HEK293 (cell line): ENCODE data around the gene LRRC46.

Experiments
- EGR2 ChIP-seq: fragments of 450-650 bp; formaldehyde crosslinking; IDR thresholded peaks from 2 replicates; pipeline ENCODE4 v1.5.1; 2016; ENCODE audit warnings: low read depth, missing biosample characterization, missing genetic modification characterization
- GLI2 ChIP-seq: fragments of 450-650 bp; formaldehyde crosslinking; IDR thresholded peaks from 2 replicates; pipeline ENCODE4; 2017; ENCODE audit warnings: missing biosample characterization, missing genetic modification characterization, low read depth, borderline replicate concordance
- MYNN ChIP-seq: fragments of 450-650 bp; formaldehyde crosslinking; IDR thresholded peaks from 2 replicates; pipeline ENCODE4 v1.5.1; 2016; ENCODE audit warnings: missing biosample characterization, missing genetic modification characterization, borderline replicate concordance
- PRDM1 ChIP-seq: fragments of 450-650 bp; formaldehyde crosslinking; IDR thresholded peaks from 2 replicates; pipeline ENCODE4; 2016; ENCODE audit warnings: missing biosample characterization, missing genetic modification characterization
- SP2 ChIP-seq: fragments of 450-650 bp; formaldehyde crosslinking; IDR thresholded peaks from 2 replicates; pipeline ENCODE4 v1.5.1; 2016; ENCODE audit warnings: missing biosample characterization, missing genetic modification characterization
- ZBTB20 ChIP-seq: fragments of 450-650 bp; formaldehyde crosslinking; IDR thresholded peaks from 2 replicates; pipeline ENCODE4 v1.5.1; 2016; ENCODE audit warnings: missing biosample characterization, missing genetic modification characterization
- ZNF16 ChIP-seq: fragments of 450-650 bp; formaldehyde crosslinking; IDR thresholded peaks from 2 replicates; pipeline ENCODE4 v1.5.1; 2016; ENCODE audit warnings: low read depth, missing biosample characterization, missing genetic modification characterization
- ZNF23 ChIP-seq: fragments of 450-650 bp; formaldehyde crosslinking; IDR thresholded peaks from 2 replicates; pipeline ENCODE4 v1.5.1; 2016; ENCODE audit warnings: missing biosample characterization, missing genetic modification characterization, borderline replicate concordance
- ZNF239 ChIP-seq: fragments of 450-650 bp; formaldehyde crosslinking; IDR thresholded peaks from 2 replicates; pipeline ENCODE4 v1.5.1; 2016; ENCODE audit warnings: missing biosample characterization, missing genetic modification characterization
- ZNF341 ChIP-seq: fragments of 450-650 bp; formaldehyde crosslinking; IDR thresholded peaks from 2 replicates; pipeline ENCODE4; 2016; ENCODE audit warnings: low read depth, missing biosample characterization, missing genetic modification characterization
- ZNF433 ChIP-seq: fragments of 450-650 bp; formaldehyde crosslinking; IDR thresholded peaks from 2 replicates; pipeline ENCODE4 v1.5.1; 2016; ENCODE audit warnings: missing biosample characterization, missing genetic modification characterization, low read depth
- ZNF677 ChIP-seq: fragments of 450-650 bp; IDR thresholded peaks from 2 replicates; pipeline ENCODE4 v1.5.0; 2018; ENCODE audit warnings: missing biosample characterization, mild to moderate bottlenecking, missing genetic modification characterization, moderate library complexity
- ZNF76 ChIP-seq: fragments of 450-650 bp; formaldehyde crosslinking; IDR thresholded peaks from 2 replicates; pipeline ENCODE4; 2016; ENCODE audit warnings: low read depth, missing biosample characterization, missing genetic modification characterization, borderline replicate concordance
- ZNF768 ChIP-seq: fragments of 450-650 bp; formaldehyde crosslinking; IDR thresholded peaks from 2 replicates; pipeline ENCODE4 v1.5.1; 2018; ENCODE audit warnings: missing biosample characterization, mild to moderate bottlenecking, missing genetic modification characterization
- TF ChIP-seq, protein P1 (sequence below): fragments of 450-650 bp; formaldehyde crosslinking; IDR thresholded peaks from 2 replicates; pipeline ENCODE4 v1.5.0; 2017; ENCODE audit warnings: missing biosample characterization, missing genetic modification characterization, borderline replicate concordance
- TF ChIP-seq, protein P2 (sequence below): fragments of 450-650 bp; formaldehyde crosslinking; IDR thresholded peaks from 2 replicates; pipeline ENCODE4 v1.5.1; 2016; ENCODE audit warnings: missing biosample characterization, missing genetic modification characterization
- TF ChIP-seq, protein P3 (sequence below): fragments of 450-650 bp; formaldehyde crosslinking; IDR thresholded peaks from 2 replicates; pipeline ENCODE4 v1.5.1; 2017; ENCODE audit warnings: missing biosample characterization, missing genetic modification characterization
- TF ChIP-seq, protein P4 (sequence below): fragments of 450-650 bp; formaldehyde crosslinking; IDR thresholded peaks from 2 replicates; pipeline ENCODE4 v1.5.1; 2016; ENCODE audit warnings: missing biosample characterization, missing genetic modification characterization
- TF ChIP-seq, protein P5 (sequence below): fragments of 450-650 bp; formaldehyde crosslinking; IDR thresholded peaks from 2 replicates; pipeline ENCODE4 v1.5.1; 2016; ENCODE audit warnings: missing biosample characterization, missing genetic modification characterization, low read depth
- TF ChIP-seq, protein P6 (sequence below): fragments of 450-650 bp; formaldehyde crosslinking; IDR thresholded peaks from 2 replicates; pipeline ENCODE4 v1.5.1; 2016; ENCODE audit warnings: missing biosample characterization, missing genetic modification characterization
- TF ChIP-seq, protein P7 (sequence below): fragments of 450-650 bp; formaldehyde crosslinking; IDR thresholded peaks from 2 replicates; pipeline ENCODE4 v1.5.1; 2016; ENCODE audit warnings: missing biosample characterization, missing genetic modification characterization
- TF ChIP-seq, protein P8 (sequence below): fragments of 450-650 bp; formaldehyde crosslinking; IDR thresholded peaks from 2 replicates; pipeline ENCODE4 v1.5.1; 2017; ENCODE audit warnings: missing biosample characterization, mild to moderate bottlenecking, missing genetic modification characterization, moderate library complexity

Gene LRRC46

DNA sequence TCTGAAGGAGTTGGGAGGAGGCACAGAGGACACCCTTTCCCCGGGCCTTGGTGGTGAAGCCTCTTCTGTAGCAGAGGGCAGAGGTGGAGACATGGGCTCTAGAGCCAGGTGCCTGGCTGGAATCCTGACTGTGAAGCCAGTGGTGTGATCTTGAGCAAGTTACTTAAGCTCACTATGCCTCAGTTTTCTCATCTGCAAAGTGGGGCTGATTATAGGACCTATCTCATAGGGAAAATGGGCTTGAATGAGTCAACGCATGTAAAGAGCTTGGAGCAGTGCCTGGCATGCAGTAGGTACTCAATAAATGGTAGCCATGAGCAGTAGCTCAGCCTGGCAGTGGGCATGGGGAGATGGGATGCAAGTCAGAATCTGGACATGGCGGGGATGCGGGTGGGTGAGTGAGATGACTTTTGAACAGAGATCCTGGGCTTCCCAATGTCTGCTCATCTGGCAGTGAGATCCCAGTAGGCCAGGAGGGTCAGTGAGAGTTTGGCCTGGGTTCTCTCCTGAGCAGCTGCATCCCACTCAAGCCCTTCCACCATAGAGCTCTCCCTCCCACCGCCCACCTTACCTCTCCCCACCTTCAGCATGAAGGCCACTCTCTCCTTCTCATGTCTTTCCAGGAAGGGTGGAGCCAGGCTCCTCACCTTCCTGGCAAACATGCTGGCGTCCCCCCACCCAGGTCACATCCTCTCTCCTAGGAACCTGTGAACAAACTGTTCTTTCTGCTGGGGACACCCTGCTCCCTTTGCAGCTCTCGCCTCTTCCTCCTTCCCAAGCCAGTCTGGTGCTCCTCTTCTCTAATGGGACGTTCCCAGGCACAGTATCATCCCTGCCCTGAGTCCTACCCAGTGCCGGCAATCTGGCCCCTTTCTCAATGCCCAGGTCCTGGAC lies 51.5 kb downstream of the LRRC46 start (continued):
- TF ChIP-seq, protein P1, sequence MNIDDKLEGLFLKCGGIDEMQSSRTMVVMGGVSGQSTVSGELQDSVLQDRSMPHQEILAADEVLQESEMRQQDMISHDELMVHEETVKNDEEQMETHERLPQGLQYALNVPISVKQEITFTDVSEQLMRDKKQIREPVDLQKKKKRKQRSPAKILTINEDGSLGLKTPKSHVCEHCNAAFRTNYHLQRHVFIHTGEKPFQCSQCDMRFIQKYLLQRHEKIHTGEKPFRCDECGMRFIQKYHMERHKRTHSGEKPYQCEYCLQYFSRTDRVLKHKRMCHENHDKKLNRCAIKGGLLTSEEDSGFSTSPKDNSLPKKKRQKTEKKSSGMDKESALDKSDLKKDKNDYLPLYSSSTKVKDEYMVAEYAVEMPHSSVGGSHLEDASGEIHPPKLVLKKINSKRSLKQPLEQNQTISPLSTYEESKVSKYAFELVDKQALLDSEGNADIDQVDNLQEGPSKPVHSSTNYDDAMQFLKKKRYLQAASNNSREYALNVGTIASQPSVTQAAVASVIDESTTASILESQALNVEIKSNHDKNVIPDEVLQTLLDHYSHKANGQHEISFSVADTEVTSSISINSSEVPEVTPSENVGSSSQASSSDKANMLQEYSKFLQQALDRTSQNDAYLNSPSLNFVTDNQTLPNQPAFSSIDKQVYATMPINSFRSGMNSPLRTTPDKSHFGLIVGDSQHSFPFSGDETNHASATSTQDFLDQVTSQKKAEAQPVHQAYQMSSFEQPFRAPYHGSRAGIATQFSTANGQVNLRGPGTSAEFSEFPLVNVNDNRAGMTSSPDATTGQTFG (tag by site-specific recombination), result no peak
- TF ChIP-seq, protein P2, sequence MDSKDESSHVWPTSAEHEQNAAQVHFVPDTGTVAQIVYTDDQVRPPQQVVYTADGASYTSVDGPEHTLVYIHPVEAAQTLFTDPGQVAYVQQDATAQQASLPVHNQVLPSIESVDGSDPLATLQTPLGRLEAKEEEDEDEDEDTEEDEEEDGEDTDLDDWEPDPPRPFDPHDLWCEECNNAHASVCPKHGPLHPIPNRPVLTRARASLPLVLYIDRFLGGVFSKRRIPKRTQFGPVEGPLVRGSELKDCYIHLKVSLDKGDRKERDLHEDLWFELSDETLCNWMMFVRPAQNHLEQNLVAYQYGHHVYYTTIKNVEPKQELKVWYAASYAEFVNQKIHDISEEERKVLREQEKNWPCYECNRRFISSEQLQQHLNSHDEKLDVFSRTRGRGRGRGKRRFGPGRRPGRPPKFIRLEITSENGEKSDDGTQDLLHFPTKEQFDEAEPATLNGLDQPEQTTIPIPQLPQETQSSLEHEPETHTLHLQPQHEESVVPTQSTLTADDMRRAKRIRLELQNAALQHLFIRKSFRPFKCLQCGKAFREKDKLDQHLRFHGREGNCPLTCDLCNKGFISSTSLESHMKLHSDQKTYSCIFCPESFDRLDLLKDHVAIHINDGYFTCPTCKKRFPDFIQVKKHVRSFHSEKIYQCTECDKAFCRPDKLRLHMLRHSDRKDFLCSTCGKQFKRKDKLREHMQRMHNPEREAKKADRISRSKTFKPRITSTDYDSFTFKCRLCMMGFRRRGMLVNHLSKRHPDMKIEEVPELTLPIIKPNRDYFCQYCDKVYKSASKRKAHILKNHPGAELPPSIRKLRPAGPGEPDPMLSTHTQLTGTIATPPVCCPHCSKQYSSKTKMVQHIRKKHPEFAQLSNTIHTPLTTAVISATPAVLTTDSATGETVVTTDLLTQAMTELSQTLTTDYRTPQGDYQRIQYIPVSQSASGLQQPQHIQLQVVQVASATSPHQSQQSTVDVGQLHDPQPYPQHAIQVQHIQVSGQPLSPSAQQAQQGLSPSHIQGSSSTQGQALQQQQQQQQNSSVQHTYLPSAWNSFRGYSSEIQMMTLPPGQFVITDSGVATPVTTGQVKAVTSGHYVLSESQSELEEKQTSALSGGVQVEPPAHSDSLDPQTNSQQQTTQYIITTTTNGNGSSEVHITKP (tag by site-specific recombination), result peak; percentile 47; the same call in 1 of the 2 replicates
- peak; percentile 42; the same call in 1 of the 2 replicates for TF ChIP-seq PRDM1 (tag by site-specific recombination)
- TF ChIP-seq, protein P3, sequence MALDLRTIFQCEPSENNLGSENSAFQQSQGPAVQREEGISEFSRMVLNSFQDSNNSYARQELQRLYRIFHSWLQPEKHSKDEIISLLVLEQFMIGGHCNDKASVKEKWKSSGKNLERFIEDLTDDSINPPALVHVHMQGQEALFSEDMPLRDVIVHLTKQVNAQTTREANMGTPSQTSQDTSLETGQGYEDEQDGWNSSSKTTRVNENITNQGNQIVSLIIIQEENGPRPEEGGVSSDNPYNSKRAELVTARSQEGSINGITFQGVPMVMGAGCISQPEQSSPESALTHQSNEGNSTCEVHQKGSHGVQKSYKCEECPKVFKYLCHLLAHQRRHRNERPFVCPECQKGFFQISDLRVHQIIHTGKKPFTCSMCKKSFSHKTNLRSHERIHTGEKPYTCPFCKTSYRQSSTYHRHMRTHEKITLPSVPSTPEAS (tag by site-specific recombination), result no peak
- TF ChIP-seq, protein P4, sequence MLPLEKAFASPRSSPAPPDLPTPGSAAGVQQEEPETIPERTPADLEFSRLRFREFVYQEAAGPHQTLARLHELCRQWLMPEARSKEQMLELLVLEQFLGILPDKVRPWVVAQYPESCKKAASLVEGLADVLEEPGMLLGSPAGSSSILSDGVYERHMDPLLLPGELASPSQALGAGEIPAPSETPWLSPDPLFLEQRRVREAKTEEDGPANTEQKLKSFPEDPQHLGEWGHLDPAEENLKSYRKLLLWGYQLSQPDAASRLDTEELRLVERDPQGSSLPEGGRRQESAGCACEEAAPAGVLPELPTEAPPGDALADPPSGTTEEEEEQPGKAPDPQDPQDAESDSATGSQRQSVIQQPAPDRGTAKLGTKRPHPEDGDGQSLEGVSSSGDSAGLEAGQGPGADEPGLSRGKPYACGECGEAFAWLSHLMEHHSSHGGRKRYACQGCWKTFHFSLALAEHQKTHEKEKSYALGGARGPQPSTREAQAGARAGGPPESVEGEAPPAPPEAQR (tag by site-specific recombination), result no peak
- TF ChIP-seq ZNF341 (tag by site-specific recombination), result peak; percentile 68
- TF ChIP-seq ZBTB20 (tag by site-specific recombination), result no peak
- TF ChIP-seq EGR2 (tag by site-specific recombination), result peak; percentile 65; the same call in 1 of the 2 replicates
- TF ChIP-seq, protein P5, sequence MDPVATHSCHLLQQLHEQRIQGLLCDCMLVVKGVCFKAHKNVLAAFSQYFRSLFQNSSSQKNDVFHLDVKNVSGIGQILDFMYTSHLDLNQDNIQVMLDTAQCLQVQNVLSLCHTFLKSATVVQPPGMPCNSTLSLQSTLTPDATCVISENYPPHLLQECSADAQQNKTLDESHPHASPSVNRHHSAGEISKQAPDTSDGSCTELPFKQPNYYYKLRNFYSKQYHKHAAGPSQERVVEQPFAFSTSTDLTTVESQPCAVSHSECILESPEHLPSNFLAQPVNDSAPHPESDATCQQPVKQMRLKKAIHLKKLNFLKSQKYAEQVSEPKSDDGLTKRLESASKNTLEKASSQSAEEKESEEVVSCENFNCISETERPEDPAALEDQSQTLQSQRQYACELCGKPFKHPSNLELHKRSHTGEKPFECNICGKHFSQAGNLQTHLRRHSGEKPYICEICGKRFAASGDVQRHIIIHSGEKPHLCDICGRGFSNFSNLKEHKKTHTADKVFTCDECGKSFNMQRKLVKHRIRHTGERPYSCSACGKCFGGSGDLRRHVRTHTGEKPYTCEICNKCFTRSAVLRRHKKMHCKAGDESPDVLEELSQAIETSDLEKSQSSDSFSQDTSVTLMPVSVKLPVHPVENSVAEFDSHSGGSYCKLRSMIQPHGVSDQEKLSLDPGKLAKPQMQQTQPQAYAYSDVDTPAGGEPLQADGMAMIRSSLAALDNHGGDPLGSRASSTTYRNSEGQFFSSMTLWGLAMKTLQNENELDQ (tag by site-specific recombination), result no peak
- TF ChIP-seq, protein P6, sequence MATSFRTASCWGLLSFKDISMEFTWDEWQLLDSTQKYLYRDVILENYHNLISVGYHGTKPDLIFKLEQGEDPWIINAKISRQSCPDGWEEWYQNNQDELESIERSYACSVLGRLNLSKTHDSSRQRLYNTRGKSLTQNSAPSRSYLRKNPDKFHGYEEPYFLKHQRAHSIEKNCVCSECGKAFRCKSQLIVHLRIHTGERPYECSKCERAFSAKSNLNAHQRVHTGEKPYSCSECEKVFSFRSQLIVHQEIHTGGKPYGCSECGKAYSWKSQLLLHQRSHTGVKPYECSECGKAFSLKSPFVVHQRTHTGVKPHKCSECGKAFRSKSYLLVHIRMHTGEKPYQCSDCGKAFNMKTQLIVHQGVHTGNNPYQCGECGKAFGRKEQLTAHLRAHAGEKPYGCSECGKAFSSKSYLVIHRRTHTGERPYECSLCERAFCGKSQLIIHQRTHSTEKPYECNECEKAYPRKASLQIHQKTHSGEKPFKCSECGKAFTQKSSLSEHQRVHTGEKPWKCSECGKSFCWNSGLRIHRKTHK (tag by site-specific recombination), result no peak
- TF ChIP-seq GLI2 (tag by site-specific recombination), result no peak
- no peak for TF ChIP-seq ZNF23 (tag by site-specific recombination)
- TF ChIP-seq ZNF768 (tag by site-specific recombination), result no peak
- no peak for TF ChIP-seq MYNN
- TF ChIP-seq ZNF16, result no peak
- TF ChIP-seq, protein P7, sequence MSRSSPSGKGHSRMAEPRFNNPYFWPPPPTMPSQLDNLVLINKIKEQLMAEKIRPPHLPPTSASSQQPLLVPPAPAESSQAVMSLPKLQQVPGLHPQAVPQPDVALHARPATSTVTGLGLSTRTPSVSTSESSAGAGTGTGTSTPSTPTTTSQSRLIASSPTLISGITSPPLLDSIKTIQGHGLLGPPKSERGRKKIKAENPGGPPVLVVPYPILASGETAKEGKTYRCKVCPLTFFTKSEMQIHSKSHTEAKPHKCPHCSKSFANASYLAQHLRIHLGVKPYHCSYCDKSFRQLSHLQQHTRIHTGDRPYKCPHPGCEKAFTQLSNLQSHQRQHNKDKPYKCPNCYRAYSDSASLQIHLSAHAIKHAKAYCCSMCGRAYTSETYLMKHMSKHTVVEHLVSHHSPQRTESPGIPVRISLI, result no peak
- TF ChIP-seq, protein P8, sequence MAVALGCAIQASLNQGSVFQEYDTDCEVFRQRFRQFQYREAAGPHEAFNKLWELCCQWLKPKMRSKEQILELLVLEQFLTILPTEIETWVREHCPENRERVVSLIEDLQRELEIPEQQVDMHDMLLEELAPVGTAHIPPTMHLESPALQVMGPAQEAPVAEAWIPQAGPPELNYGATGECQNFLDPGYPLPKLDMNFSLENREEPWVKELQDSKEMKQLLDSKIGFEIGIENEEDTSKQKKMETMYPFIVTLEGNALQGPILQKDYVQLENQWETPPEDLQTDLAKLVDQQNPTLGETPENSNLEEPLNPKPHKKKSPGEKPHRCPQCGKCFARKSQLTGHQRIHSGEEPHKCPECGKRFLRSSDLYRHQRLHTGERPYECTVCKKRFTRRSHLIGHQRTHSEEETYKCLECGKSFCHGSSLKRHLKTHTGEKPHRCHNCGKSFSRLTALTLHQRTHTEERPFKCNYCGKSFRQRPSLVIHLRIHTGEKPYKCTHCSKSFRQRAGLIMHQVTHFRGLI, result no peak
- TF ChIP-seq ZNF433 (tag by site-specific recombination), result no peak
- TF ChIP-seq SP2, result no peak
- no peak for TF ChIP-seq ZNF239 (tag by site-specific recombination)
- TF ChIP-seq ZNF677 (tag by site-specific recombination), result no peak
- no peak for TF ChIP-seq ZNF76 (tag by site-specific recombination)
